ENCODE results near the gene LRIG1. TPM values are rescaled to one million over a fixed set of nuclear protein-coding genes. Genes with fewer than 3 reads are reported as not detected.

Gene LRIG1
- total RNA-seq, 1 experiment from 2014 or later = 2.2 TPM

DNA sequence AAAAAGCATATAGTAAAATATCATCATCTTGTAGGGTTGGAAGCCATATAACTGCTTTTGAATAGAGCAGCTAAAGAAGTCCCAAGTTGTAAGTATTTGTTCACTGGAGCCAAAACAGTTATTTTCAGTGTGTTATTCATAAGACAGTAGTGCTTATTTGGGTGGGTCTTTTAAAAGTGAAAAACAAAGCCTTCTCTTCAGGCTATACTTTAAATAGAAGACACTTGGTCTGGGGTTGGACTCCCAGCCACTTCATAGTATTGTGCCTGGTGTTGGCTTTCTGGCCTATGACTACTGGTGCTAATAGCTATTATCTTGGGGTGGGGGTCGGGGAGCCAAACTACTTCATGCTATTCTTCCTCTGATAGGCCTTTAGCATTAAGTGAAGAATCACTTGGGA lies 144.8 kb downstream of the LRIG1 start:
- Histone ChIP-seq H3K9ac (ENCODE audit: low read length) (no peak overlapping the region), H3K27me3 (ENCODE audit: low read length) (no peaks in the 10 kb centered on the region), H2AFZ (ENCODE audit: low read length) (no peak overlapping the region), H3K4me1 (ENCODE audit: insufficient read depth, low read length) (no peaks in the 10 kb centered on the region), H3K27ac (ENCODE audit: low read length) (no peak overlapping the region), H3K4me3 (ENCODE audit: low read length) (no peak overlapping the region), H3F3A (ENCODE audit: low read length, unreplicated experiment) (no peaks in the 10 kb centered on the region), H3K9me3 (ENCODE audit: low read length) (no peaks in the 10 kb centered on the region), H3K36me3 (ENCODE audit: low read depth, low read length) (no peaks in the 10 kb centered on the region), H3K9me2 (replicated peaks; ENCODE audit: low read length) (no peaks in the 10 kb centered on the region), H3K4me2 (ENCODE audit: low read length) (no peak overlapping the region), H4K20me1 (ENCODE audit: low read length) (no peaks in the 10 kb centered on the region), H3K79me2 (ENCODE audit: low read length) (no peaks in the 10 kb centered on the region)
- ATAC-seq (no peak), DNase-seq (no peak)
- CTCF ChIA-PET = no interaction called here
- intact Hi-C loops (cut with micrococcal nuclease) = no loop called here
- POLR2A ChIA-PET (ENCODE audit: unreplicated experiment) = no interaction called here
- TF ChIP-seq CTCF (conservative IDR thresholded peaks at IDR 0.05; ENCODE audit: low read depth, low read length) = no peak
- BruUV-seq (replicated peaks) = no TSS peak

- ChIA-PET CTCF (no interaction called here), POLR2A (ENCODE audit: unreplicated experiment) (no interaction called here)
- TF ChIP-seq EZH2 (IDR thresholded peaks at IDR 0.05; ENCODE audit: low read length, unreplicated experiment) (no peak), EZH2phosphoT487 (IDR thresholded peaks at IDR 0.05; ENCODE audit: borderline replicate concordance, low read length) (no peak), CTCF (conservative IDR thresholded peaks at IDR 0.05; ENCODE audit: low read depth, low read length) (no peak)
- Histone ChIP-seq H3K9ac (ENCODE audit: low read length) (no peak overlapping the region), H3K4me1 (ENCODE audit: insufficient read depth, low read length) (no peaks in the 10 kb centered on the region), H3K4me3 (ENCODE audit: low read length) (no peak overlapping the region), H3K27ac (ENCODE audit: low read length) (no peak overlapping the region), H4K20me1 (ENCODE audit: low read length) (no peaks in the 10 kb centered on the region), H3K9me3 (ENCODE audit: low read length) (no peaks in the 10 kb centered on the region), H3K27me3 (ENCODE audit: low read length) (no peaks in the 10 kb centered on the region), H3K4me2 (ENCODE audit: low read length) (no peak overlapping the region), H3F3A (ENCODE audit: low read length, unreplicated experiment) (no peaks in the 10 kb centered on the region), H2AFZ (ENCODE audit: low read length) (no peak overlapping the region), H3K79me2 (ENCODE audit: low read length) (no peaks in the 10 kb centered on the region), H3K9me2 (replicated peaks; ENCODE audit: low read length) (no peaks in the 10 kb centered on the region), H3K36me3 (ENCODE audit: low read depth, low read length) (no peaks in the 10 kb centered on the region)
- DNase-seq (no peak), ATAC-seq (no peak)
- intact Hi-C loops (cut with micrococcal nuclease) = no loop called here
- BruUV-seq (replicated peaks) = no TSS peak
Measured at GRCh38 chr3:66355394-66355793, 145.4 kb downstream of the LRIG1 start.

DNA sequence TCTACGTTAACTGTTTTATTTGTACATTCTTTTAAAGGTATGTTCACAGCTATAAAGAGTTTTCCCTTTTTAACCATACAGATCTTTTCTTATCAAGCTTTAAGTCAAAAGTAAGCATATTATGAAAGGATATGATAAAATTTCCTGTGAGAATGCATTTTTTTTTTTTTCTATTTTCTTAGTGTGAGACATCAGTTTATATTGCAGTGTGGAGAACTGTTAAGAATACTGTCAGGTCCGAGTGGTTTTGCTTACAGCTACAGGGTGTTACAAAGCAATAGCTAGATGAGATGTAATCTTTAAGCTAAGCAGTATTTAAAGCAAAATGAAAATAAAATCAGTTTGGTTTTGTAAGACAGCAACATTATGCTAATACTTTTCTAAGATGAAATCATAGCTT lies 146.8 kb downstream of the LRIG1 start:
- ChIA-PET CTCF (no interaction called here), POLR2A (ENCODE audit: unreplicated experiment) (interaction anchor here (0.6 kb wide), 1 partner anchor 101 kb away, joined by 4 read pairs; no protein-coding TSS in a partner anchor)
- Histone ChIP-seq H3K4me3 (ENCODE audit: low read length) (no peak overlapping the region), H3K36me3 (ENCODE audit: low read depth, low read length) (no peaks in the 10 kb centered on the region), H3K9me2 (replicated peaks; ENCODE audit: low read length) (no peaks in the 10 kb centered on the region), H3K4me2 (ENCODE audit: low read length) (no peak overlapping the region), H3K27ac (ENCODE audit: low read length) (no peak overlapping the region), H3K27me3 (ENCODE audit: low read length) (no peaks in the 10 kb centered on the region), H4K20me1 (ENCODE audit: low read length) (no peaks in the 10 kb centered on the region), H3F3A (ENCODE audit: low read length, unreplicated experiment) (no peaks in the 10 kb centered on the region), H3K79me2 (ENCODE audit: low read length) (no peaks in the 10 kb centered on the region), H3K9ac (ENCODE audit: low read length) (no peak overlapping the region), H3K4me1 (ENCODE audit: insufficient read depth, low read length) (no peaks in the 10 kb centered on the region), H2AFZ (ENCODE audit: low read length) (no peak overlapping the region), H3K9me3 (ENCODE audit: low read length) (no peaks in the 10 kb centered on the region)
- ATAC-seq (no peak), DNase-seq (no peak)
- TF ChIP-seq EZH2 (IDR thresholded peaks at IDR 0.05; ENCODE audit: low read length, unreplicated experiment) (no peak), CTCF (conservative IDR thresholded peaks at IDR 0.05; ENCODE audit: low read depth, low read length) (no peak), EZH2phosphoT487 (IDR thresholded peaks at IDR 0.05; ENCODE audit: borderline replicate concordance, low read length) (no peak)
- BruUV-seq (replicated peaks) = no TSS peak
- intact Hi-C loops (cut with micrococcal nuclease) = no loop called here

Data from PC-3 (cell line).